Suprapubic skin (tissue), 3 donors: ENCODE measurements around the gene CDHR3.

ENCODE experiments used
- CTCF ChIP-seq, 2 donors: fragments of 200-600 bp in 1 of 2; fragments of 450-650 bp in 1 of 2; sonication (generic) in 1 of 2; IDR thresholded peaks; one replicate each; pipeline ENCODE4 v1.5.1; 2016 to 2019; ENCODE audit warnings: antibody characterized with exemption in 2 of 2, mild to moderate bottlenecking in 1 of 2, moderate library complexity in 1 of 2
- POLR2A ChIP-seq, 2 donors: fragments of 450-650 bp; IDR thresholded peaks; one replicate each; pipeline ENCODE4 v1.6.1; 2017; ENCODE audit warnings: antibody characterized with exemption in 2 of 2, mild to moderate bottlenecking in 2 of 2, moderate library complexity in 2 of 2

GRCh38 chr7:106012184-106012583 is 49.1 kb downstream of the CDHR3 start:
- TF ChIP-seq POLR2A (IDR thresholded peaks at IDR 0.05) (no peak), CTCF (IDR thresholded peaks at IDR 0.05) (no peak)
